HG02798 (cell line): ENCODE results near the gene NF2.

Experiments used
- ATAC-seq: cut with Tn5 transposase; IDR thresholded peaks from one replicate; pipeline ENCODE4 v1.9.1; 2021; ENCODE audit warnings: mild to moderate bottlenecking; ENCODE audit not compliant: unreplicated experiment, poor library complexity

The NF2 gene

DNA sequence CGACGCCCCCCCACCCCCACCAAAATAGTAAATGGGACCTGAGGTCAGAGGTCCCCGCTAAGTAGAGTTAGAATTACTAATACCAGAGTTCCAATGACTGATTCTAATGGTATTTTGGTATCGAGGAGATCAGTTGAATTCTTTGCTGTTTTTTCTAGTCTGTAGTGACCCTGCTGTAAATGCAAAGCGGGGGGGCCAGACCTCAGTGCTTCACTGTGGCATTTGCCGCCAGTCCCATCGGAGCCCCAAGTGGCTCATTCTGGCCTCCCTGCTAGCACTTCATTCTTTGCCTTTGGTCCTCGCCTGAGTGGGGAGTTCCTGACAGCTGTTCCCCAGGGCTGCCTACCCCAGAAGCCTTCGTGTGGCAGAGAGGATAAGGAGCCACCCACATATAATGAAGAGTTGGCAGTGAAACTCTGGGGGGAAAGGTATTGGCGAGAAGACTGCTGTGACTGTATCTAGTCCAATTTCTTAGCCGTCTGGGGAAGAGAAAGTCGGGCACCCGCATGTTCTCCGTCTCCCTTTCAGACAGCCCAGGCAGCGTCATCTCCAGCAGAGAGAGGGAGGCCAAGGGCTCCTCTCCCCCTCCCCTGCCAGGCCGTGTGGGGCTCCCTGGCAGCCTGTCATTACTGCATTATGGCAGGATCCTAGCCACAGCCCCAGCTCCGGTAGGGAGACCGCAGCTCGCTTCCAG lies 96.9 kb downstream of the NF2 start:
- ATAC-seq, result no peak

DNA sequence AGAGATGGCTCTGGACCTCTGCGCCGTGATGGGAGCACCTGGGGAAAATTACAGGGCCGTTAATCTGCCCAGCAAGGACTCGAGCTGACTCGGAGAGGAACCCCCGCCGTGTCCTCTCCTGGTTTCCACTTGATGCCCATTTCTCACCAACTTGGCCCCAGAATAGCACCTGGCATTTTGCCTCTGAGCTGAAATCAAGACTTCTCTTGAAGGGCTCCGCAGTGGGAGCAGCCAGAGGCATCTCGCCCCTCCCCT lies 97.4 kb downstream of the NF2 start:
- ATAC-seq, result no peak

DNA sequence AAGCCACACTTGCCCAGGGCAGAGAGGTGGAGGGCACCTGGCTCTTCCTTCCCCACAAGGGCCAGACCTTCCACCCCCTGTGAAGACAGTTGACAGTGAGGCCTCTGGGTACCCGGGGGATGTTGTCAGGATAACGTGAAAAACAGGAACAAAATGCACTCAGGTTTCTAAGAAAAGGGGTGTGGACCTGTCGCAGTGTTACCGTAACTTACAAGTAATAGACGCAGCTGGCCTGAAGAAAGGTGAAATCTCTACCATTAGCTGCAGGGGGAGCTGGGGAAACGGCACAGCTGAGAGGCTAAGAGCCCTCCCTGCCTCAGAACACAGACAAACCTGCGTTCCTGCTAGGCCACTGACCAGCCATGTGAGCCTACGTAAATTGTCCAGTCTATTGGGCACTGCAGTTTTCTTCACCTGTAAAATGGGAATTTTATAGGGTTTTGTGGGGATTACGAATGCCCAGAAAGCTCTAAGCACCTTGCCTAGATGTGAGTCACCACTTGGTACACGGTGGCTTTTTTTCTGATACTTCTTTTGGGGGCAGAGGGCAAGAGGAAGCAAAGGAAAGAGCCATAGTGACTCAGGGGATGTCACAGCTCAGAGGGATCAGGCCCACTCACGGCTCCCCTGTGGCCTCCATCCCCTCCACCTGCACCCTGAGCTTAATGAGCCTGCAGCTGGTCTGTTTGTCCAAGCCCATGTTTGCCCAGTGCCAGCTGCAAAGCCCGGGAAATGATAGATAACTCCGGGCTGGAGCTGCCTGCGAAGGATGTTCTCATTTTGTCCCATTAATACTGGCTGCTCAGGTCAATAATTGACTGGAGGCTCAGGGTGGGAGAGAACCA lies 97.9 kb downstream of the NF2 start:
- ATAC-seq, result no peak

DNA sequence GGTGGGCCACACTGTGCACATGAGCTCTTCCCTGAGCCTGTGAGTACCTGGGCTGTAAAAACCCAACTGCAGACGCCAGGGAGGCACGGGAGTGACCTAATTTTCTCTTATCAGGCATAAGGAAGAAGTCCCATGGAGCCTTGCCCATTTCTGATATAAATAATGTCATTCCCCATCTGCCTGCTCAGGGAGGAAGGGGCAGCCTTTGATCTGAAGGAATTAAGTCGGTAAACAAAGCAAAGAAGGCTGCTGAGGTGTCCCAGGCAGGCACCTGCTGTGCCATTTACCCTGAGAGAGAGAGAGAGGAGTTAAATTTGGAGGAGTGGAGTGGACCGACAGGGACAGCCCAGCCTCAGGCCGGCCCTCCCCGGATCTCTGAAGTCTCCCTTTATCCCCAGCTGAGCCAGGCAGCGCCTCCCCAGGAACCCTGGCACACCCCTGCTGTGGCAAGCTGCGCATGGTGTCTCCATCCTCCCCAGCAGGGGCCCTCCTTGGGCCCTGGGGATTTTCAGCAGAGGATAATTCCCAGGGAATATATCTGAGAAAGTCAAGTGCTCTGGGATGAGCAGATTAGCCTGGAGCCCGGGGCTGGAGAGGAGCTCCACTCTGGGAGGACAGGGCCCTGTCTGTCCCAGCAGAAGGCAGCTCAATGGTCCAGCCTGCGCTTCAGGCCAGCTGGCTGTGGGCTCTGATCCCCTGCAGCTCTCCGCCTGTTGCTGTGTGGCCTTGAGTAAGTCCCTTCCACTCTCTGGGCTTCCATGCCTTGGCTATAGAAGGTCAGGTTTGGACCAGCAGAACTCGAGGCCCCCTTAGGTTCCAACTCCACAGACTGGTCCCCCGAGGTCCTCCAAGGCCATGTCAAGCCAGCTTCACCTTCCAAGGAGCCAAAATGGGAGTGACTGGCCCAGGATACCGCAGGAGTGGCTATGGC lies 98.8 kb downstream of the NF2 start:
- ATAC-seq, result no peak

DNA sequence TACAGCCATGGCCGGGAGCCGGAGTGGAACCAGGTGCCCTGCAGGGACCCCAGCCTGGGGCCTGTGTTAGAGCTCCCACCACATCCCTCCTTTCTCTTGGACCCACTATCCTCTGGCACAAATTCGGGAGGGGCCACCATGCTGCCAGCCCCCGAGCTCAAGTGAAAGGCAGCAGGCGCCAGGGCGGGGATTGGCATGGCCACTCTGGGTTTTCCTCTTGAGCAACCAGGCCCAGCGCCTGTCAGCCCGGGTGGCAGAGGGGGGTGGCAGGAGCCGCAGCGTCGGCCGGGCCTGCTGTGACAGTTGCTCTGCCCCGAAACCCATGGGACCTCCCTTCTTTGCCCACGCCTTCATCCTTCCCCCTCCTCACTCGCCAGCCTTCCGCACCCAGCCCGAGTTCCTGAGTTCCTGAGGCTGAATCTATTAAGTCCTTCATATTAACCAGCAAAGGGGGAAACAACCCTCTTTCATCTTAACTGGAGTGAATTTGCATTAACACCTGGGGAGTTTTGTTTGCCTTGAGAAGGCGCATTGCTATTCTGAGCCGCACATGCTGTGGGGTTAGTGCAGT lies 99.6 kb downstream of the NF2 start:
- ATAC-seq, result no peak

DNA sequence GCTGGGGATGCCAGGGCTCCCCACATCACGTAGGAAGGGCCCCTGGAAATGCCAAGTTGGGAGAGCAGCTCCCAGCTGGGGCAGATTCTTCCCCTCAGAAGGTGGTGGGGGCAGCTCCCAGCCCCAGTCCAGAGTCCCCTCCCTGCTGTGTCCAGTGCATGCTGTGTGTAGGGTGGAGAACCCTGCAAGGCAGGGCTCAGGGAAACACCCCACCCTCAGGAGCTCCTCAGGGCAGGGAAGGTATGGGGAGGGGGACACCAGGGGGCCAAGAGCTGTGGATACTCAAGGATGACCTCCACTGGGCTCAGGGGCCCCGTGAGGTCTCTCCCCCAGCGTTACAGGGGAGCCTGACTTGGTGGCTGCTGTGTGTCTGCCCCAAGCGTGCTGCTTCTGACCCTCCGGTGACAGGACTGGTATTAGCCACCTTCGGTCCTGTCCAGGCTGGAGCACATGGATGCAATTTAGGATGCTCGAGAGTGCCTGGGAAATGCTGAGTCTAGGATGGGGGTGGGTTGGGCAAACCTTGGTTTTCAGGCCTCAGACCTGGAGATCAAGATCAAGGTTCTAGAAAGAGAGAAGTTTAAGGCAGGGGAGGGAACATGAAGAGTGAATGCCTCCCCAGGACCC lies 100.2 kb downstream of the NF2 start:
- ATAC-seq, result no peak

DNA sequence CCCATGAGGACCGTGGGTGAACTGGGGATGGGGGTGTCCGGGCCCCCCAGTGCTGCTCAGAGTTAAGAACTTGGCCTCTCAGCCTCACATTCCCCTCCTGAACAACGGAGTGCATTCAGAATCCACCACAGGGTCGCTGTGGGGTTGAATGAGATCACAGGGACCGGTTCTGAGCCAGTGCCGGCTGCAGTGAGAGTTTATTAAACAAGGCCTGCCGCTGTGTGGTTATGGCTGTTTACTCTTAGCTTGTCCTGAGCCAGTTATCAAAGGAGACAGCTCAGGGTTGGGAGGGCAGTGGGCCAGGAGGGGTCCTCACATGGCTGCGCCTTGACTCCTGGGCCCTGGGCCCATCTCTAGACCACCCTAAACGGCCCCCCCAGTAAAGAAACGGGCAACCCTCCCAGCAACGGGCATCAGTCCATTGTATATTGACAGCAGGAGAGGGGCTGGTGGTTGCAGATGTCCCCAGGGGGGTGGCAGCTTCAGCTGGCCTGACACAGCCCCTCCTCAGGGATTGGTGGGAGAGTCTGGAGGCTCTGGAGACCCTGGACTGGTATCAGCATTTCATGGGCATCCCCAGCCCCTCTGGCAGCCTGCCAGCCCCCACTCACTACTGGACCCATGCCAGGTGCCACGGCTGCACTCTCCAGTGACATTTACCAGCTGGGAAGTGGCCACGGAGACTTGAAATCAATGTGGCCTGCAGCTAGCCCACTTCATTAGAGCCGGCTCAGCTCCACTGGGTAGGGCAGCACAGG lies 101.3 kb downstream of the NF2 start:
- no peak for ATAC-seq

DNA sequence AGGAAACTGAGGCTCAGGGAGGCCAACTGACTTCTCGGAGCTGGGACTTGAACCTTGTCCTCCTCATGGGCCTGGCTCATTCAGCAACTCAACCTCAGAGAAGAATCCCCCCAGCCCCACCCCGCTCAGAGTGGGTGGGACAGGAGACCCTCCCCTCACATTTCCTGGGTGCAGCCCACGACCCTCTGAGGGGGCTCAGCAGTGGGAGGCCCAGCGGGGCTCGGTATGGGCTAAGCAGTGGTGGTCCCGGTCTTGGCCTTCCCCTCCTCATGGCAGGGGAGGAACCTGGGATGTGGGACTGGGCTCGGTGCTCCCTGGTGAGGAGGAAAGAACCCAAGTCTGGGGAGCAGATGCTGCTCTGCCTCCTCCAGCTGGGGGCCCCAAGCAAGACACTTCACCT lies 102.2 kb downstream of the NF2 start:
- no peak for ATAC-seq

DNA sequence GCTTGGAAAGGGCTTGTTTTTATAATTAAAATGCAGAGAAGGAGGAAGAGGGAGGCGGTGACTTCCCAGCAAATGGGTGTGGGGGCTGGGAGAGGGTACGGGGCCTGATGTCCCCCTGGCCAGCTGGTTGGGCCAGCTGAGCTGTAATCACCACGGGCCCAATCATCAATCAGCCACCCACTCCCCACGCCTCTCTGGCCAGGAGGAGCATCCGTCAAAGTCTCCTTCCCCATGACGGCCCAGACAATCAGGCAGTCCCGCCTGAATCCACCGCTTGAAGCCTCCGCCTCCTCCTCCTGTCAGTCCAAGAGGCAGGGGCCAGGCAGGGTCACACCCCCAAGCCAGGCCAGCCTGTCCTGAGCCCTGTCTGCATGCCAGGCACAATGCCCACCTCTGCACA lies 103.1 kb downstream of the NF2 start:
- no peak for ATAC-seq

DNA sequence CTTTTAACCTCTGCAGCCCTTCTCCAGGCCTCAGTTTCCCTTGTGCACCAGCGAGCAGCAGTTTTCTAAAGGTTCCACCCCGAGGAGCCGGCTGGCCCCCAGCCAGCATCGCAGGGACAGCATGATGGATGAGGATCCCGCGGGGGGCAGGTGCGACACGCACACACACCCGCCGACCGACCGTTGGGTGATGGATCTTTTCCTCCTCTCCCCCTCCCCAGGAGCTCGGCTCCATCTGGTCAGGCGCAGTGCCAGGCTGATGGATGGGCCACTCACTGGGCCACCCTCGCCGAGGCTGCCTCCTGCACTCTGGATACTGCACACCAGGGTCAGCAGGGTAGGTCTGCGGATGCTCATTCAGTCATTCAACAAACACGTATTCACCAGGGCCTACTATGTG lies 103.6 kb downstream of the NF2 start:
- ATAC-seq, result no peak

DNA sequence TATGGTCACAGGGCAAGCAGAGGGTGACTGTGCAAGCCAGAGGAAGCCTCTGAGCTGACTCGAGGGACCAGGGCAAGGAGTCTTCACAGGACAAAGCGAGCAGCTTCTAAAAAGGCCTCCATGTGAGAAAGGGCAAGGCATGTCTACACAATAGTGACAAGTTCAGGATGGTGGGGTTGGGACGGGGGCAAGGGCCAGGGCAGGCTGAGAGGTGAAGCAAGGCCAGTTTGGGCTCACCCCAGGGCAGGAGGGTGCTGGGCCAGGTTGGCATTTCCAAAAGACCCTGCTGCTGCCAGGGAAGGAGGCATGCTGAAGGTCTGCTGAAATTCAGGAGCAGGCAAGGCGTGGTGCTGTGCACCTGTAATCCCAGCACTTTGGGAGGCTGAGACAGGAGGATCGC lies 104.0 kb downstream of the NF2 start:
- no peak for ATAC-seq

DNA sequence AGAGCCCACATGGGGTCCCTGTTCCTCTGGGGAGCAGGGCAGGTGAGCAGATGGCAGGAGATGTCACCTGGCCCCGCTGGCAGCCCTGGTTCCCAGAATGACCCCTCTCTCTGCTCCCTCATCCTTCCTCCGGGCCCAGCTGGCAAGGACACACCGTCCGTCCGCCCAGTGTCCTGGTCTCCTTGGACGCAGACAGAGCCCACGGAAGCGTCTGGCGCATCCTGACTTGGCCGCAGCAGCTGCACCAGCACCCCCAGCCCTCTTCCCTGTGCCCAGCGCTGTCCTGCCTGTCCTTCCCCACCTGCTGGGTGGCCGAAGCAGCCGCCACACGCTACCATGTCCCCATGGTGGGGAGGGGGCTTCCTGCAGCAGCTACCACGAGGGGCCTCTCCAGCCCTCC lies 106.8 kb downstream of the NF2 start:
- ATAC-seq, result no peak

DNA sequence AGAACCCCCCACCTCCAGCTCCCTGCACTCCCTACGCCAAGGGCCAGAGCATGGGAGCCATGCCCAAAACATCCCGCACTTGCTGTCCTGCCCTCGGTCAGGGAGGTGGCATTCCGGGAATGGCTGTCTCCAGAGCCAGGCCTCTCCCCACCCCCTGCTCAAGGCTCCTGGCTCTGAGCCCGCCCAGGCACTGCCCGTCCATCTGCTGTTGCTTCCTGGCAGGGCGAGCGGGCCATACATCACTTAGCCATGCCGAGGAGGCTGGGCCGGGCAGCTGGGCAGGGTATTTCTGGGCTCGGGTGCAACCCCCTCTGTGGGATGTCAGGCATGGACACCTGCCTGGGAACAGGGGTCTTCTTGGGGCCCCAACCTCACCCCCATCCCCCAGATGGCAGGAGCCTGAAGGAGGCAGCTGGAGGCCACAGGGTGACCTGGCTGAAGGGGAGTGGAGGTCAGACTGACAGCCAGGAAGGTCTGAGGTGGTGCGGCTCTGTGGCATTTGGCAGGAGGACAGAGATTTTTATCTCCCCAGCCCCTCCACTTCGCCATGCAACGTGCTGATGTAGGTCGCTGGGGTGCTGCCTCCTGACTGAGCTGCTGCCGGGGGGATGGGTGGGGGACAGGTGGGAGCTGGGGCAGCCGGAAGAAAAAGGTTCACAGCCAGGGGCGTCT lies 107.6 kb downstream of the NF2 start:
- no peak for ATAC-seq

DNA sequence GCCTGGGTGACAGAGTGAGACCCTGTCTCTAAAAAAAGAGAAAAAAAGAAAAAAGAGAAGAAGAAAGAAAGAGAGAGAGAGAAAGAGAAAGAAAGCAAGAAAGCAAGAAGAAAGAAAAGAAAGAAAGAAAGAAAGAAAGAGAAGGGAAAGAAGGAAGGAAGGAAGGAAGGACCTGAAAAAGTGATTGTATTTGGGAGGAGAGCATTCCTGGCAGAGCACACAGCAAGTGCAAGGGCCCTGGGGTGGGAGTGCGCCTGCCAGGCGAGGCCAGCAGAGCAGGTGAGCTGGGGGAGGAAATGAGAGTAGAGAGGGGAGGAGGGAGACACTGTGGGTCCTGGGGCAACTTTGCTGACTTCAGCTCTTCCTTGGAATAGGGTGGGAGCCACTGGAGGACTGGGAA lies 108.7 kb downstream of the NF2 start:
- ATAC-seq, result no peak

DNA sequence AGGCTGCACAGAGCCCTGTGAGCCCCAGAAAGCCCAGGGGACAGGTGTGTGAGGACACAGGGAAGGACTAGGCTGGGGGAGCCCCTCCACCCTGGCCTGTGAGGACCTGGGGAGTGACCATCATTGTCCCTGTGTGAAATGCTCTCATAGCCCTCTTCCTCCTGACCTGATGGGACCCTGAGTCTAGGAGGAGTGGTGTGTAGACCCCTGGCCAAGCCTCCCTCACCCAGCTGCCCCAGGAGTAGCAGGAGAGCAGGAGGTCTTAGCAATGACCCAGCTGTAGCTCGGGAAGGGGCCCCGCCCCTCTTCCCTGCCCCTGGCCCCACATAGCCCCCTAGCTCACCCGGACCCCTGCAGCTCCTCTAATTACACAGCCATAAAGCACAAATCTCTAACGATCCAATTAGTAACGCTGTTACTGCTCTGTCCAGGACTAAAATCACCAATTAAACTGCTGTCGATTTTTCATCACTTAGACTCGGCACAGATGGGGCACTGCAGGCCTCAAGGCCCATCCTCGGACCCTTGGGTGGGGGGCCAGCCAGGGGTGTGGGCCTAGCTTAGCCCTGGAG lies 109.8 kb downstream of the NF2 start:
- ATAC-seq, result no peak

DNA sequence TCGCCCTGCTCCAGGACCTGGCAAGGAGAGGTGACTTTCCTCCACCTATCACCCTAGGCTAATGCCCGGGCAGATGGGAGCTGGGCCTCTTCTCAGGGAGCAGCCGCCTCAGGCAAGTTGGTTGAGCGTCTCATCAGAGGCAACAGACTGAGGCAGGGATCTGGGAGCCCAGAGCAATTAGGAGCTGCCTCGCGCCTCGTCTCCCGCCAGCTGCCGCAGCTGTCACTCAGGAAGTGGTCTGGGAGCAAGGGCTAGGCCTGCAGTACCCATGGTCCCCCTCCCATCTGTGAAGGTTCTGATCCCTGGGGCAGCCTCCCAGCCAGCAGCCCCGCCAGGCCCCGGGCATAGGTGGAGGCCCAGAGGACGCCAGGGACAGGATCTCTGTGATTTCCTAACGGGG lies 111.8 kb downstream of the NF2 start:
- no peak for ATAC-seq

DNA sequence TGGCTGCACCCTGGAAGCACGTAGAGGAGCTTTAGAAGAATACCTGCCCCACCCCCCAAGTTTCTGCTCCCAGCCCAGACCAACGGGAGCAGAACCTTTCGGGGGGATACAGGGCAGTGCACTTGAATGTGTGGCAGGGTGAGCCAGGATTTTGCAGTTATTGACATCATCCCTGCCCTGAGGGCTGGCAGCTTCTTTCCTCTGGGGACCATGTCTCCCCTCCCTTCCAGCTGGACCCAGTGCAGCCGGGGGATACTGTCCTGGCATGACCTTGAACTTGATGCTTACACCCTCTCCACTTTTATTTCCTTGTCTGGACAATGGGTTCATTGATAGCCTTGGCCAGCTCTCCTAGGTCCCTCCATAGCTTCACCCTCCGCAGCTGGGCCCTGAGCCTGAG lies 112.3 kb downstream of the NF2 start:
- no peak for ATAC-seq

DNA sequence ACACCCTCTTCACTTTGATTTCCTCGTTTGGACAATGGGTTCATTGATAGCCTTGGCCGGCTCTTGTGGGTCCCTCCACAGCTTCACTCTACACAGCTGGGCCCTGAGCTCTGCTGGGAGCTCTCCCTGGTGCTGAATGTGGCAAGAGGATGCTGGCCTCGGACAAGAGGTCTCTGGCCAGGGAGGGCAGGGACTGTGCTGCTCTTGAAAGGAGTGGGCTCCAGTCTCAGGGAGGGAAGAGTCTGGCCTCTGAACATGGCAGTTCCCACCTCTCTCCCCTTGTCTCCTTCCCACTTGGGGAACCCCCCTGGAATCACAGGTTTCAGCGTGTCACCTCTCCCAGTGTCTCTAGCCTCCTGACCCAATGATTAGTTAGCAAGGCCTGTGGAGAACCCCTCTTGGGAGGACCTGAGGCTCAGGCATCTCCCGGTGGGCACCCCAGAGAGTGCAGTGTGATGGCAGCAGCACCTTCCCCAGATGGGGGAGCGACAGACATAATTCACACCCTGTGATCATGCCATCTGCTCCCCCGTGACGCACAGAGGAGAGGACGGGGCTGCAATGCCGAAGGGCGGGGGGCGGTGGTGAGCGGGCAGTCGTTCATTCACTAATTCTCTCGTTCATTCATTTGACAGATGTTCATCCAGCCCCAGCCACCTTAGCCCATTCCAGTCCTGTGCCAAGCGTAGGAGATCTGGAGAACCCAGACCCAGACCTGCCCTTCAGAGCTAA lies 113.5 kb downstream of the NF2 start:
- no peak for ATAC-seq
